Measurements from ENCODE around the gene SNX7.

DNA sequence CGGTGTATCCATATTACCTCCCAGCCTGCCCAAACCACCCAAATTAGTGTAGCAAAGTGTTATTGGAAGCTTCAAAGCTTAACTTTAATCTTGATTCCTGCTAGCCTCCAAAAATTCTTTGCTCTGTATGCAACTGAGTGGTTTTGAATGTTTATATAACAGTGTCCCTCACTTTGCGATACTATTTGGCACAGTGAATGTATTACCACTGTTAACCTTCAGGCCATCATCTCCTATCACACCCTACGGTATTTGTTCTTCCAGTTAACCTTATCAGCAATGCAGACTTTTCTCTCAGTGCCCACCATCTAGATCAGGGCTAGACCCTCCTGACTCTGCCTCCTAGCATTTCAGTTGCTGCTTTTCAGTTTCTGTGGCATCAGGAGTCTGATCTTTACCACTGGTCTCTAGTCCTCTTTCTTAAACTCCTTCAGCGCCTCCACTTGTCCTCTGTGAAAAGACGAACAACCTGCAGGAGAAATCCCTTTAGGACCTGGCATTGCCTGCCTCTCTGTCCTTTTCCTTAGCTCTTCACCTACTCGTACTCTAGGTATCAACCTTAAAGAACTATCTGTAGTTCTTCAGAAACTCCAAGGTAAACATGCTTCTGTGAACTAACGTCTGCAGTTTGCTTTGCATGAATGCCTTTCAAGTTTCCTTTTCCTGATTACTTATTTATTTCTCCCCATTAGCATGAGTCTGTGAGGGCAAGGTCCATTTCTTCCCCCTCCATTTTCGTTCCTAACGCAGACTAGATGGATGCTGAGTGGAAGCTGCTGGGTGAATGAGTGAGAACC, 71.7 kb downstream of the SNX7 start:
- TF ChIP-seq, protein P1, sequence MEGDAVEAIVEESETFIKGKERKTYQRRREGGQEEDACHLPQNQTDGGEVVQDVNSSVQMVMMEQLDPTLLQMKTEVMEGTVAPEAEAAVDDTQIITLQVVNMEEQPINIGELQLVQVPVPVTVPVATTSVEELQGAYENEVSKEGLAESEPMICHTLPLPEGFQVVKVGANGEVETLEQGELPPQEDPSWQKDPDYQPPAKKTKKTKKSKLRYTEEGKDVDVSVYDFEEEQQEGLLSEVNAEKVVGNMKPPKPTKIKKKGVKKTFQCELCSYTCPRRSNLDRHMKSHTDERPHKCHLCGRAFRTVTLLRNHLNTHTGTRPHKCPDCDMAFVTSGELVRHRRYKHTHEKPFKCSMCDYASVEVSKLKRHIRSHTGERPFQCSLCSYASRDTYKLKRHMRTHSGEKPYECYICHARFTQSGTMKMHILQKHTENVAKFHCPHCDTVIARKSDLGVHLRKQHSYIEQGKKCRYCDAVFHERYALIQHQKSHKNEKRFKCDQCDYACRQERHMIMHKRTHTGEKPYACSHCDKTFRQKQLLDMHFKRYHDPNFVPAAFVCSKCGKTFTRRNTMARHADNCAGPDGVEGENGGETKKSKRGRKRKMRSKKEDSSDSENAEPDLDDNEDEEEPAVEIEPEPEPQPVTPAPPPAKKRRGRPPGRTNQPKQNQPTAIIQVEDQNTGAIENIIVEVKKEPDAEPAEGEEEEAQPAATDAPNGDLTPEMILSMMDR (IDR thresholded peaks at IDR 0.05; ENCODE audit: insufficient read depth, low read depth, low read length) = no peak
- TF ChIP-seq EZH2 (IDR thresholded peaks at IDR 0.05; ENCODE audit: insufficient read depth, low read length) = no peak
